ENCODE measurements around the gene TNFRSF18.

GRCh38 chr1:1165485-1165884, 40.9 kb downstream of the TNFRSF18 start:
- TF ChIP-seq ZNF281 (CRISPR knock-in tag; IDR thresholded peaks at IDR 0.05) (no peak), JAZF1 (CRISPR knock-in tag; IDR thresholded peaks at IDR 0.05) (no peak), CTCF (IDR thresholded peaks at IDR 0.05) (no peak), NR3C1 (CRISPR knock-in tag; conservative IDR thresholded peaks at IDR 0.05; ENCODE audit: low read depth) (no peak), ZSCAN18 (CRISPR knock-in tag; IDR thresholded peaks at IDR 0.05) (no peak), CREB1 (CRISPR knock-in tag; IDR thresholded peaks at IDR 0.05) (no peak), ERG (CRISPR knock-in tag; IDR thresholded peaks at IDR 0.05) (no peak), NR2C2 (CRISPR knock-in tag; IDR thresholded peaks at IDR 0.05) (no peak), ZNF219 (CRISPR knock-in tag; IDR thresholded peaks at IDR 0.05; ENCODE audit: borderline replicate concordance) (no peak), TEAD4 (CRISPR knock-in tag; IDR thresholded peaks at IDR 0.05) (no peak)
